Hepatocyte (in vitro differentiated cells): ENCODE data around the gene TMPRSS11A.

ENCODE experiments used
- CTCF ChIP-seq: fragments of 200-600 bp; sonication (generic); IDR thresholded peaks from 2 replicates; pipeline ENCODE4 v1.5.1; 2016; ENCODE audit warnings: antibody characterized with exemption, mild to moderate bottlenecking; ENCODE audit not compliant: poor library complexity
- EZH2 ChIP-seq: fragments of 200-600 bp; sonication (generic); IDR thresholded peaks from 2 replicates; pipeline ENCODE4 v1.6.1; 2016; ENCODE audit warnings: antibody characterized with exemption, mild to moderate bottlenecking, borderline replicate concordance
- EZH2phosphoT487 ChIP-seq: fragments of 200-600 bp; sonication (generic); IDR thresholded peaks from one replicate; pipeline ENCODE4 v1.6.1; 2018; ENCODE audit warnings: antibody characterized with exemption, mild to moderate bottlenecking, low read depth, moderate library complexity; ENCODE audit not compliant: unreplicated experiment, severe bottlenecking

GRCh38 chr4:67933038-67933437 lies 30.3 kb downstream of the TMPRSS11A start:
- no peak for TF ChIP-seq CTCF
- TF ChIP-seq EZH2: no peak
- no peak for TF ChIP-seq EZH2phosphoT487
